Mucosa of stomach (tissue), 1 donor: Measurements from ENCODE around the gene HRG.
"Not testable (repeated sequence)": the region's sequence is repeated elsewhere in the genome, so short reads cannot be mapped to it uniquely, and the experiment has no call there.

Source experiments
- H3K27me3 ChIP-seq: one replicate; pipeline ENCODE4 v1.7.0; 2013; ENCODE audit warnings: mild to moderate bottlenecking, low read length; ENCODE audit not compliant: control insufficient read depth, insufficient read depth
- H3K36me3 ChIP-seq: one replicate; pipeline ENCODE4 v1.7.0; 2013; ENCODE audit warnings: low read length; ENCODE audit not compliant: control insufficient read depth, insufficient read depth
- H3K4me1 ChIP-seq: one replicate; pipeline ENCODE4 v1.7.0; 2013; ENCODE audit warnings: mild to moderate bottlenecking, low read length; ENCODE audit not compliant: control insufficient read depth, insufficient read depth
- H3K4me3 ChIP-seq: one replicate; pipeline ENCODE4 v1.7.0; 2013; ENCODE audit warnings: low read length
- H3K9ac ChIP-seq: one replicate; pipeline ENCODE4 v1.7.0; 2013; ENCODE audit warnings: mild to moderate bottlenecking, low read length, moderate library complexity
- H3K9me3 ChIP-seq: one replicate; pipeline ENCODE4 v1.7.0; 2013; ENCODE audit warnings: mild to moderate bottlenecking, low read length, moderate library complexity; ENCODE audit not compliant: control insufficient read depth
- donor health status: Pancreatic carcinoma.

HRG gene

GRCh38 chr3:186664506-186664905 lies 1.3 kb upstream of the HRG start:
- Histone ChIP-seq H3K9ac (no peak overlapping the region), H3K27me3 (no peaks in the 10 kb centered on the region), H3K4me3 (no peak overlapping the region), H3K36me3 (no peaks in the 10 kb centered on the region), H3K4me1 (no peaks in the 10 kb centered on the region), H3K9me3 (no peaks in the 10 kb centered on the region)

GRCh38 chr3:186668426-186668825 lies 2.6 kb downstream of the HRG start:
- H3K27me3 ChIP-seq, result no peaks in the 10 kb centered on the region
- no peak overlapping the region for H3K4me3 ChIP-seq
- no peak overlapping the region for H3K9ac ChIP-seq
- H3K4me1 ChIP-seq, result no peaks in the 10 kb centered on the region
- H3K36me3 ChIP-seq, result no peaks in the 10 kb centered on the region
- no peaks in the 10 kb centered on the region for H3K9me3 ChIP-seq

DNA sequence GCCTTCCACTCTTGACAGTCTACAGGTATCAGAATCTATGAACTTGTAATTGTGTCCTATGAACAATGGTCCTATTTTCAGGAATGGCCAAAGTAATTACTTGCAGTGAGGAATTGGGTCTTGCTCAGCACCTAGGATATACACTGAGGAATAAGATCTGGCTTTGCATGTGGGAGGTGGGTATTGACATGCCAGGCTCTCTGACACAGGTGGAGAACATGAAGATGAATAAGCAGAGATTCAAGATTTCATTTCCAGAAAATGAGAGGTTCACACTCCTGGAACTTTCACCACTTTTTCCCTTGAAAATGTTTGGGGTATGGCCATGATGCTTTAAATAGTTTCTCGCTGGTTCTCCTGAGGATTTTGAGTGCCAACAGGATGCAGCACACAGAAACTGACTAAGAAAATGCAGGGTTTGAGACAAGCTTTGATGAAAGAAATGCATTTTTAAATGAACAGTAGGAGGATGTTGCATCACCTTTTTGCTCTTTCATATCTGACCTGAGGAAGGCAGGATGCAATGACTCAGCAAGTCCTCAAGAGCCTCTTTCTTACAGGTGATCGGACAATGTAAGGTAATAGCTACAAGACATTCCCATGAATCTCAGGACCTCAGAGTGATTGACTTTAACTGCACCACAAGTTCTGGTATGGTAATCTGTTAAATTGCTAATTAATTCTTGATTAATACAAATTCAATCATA lies 3.7 kb downstream of the HRG start:
- H3K4me1 ChIP-seq, result no peaks in the 10 kb centered on the region
- H3K27me3 ChIP-seq, result no peaks in the 10 kb centered on the region
- no peak overlapping the region for H3K4me3 ChIP-seq
- H3K9me3 ChIP-seq, result no peaks in the 10 kb centered on the region
- no peak overlapping the region for H3K9ac ChIP-seq
- no peaks in the 10 kb centered on the region for H3K36me3 ChIP-seq

GRCh38 chr3:186670155-186670554 lies 4.3 kb downstream of the HRG start:
- Histone ChIP-seq H3K36me3 (no peaks in the 10 kb centered on the region), H3K27me3 (no peaks in the 10 kb centered on the region), H3K9ac (no peak overlapping the region), H3K4me3 (no peak overlapping the region), H3K4me1 (no peaks in the 10 kb centered on the region), H3K9me3 (no peaks in the 10 kb centered on the region)

- H3K9ac ChIP-seq, result no peak overlapping the region
- no peaks in the 10 kb centered on the region for H3K9me3 ChIP-seq
- no peaks in the 10 kb centered on the region for H3K4me1 ChIP-seq
- H3K4me3 ChIP-seq, result no peak overlapping the region
- no peaks in the 10 kb centered on the region for H3K27me3 ChIP-seq
- no peaks in the 10 kb centered on the region for H3K36me3 ChIP-seq
These were observed 5.2 kb downstream of the HRG start for GRCh38 chr3:186671051-186671450.

DNA sequence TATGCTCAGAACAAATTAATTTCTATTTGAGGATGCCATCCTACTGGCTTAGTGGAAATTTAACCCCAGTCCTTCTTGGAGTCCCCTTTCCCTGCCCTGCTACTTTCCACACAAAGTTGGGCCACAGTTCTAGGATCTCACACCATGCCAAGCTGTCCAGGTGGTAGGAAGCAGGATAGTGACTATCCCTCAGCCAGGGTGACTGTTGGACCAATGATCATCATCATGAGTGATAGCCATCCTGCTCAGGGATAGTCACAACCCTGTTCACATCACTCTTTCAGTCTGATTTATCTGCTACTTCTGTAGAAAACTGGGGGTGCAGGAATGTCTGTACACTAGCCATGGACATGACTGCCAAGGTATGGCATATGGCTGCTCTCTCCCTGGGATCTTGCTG lies 12.8 kb downstream of the HRG start:
- Histone ChIP-seq H3K27me3 (peaks cover 4% of the 10 kb centered on the region), H3K4me1 (no peaks in the 10 kb centered on the region), H3K4me3 (no peak overlapping the region), H3K9ac (no peak overlapping the region), H3K9me3 (no peaks in the 10 kb centered on the region), H3K36me3 (no peaks in the 10 kb centered on the region)

GRCh38 chr3:186679151-186679550 lies 13.3 kb downstream of the HRG start:
- H3K9ac ChIP-seq, result no peak overlapping the region
- H3K27me3 ChIP-seq, result peaks cover 4% of the 10 kb centered on the region
- H3K9me3 ChIP-seq, result no peaks in the 10 kb centered on the region
- no peak overlapping the region for H3K4me3 ChIP-seq
- no peaks in the 10 kb centered on the region for H3K4me1 ChIP-seq
- H3K36me3 ChIP-seq, result no peaks in the 10 kb centered on the region

GRCh38 chr3:186680869-186681268 lies 15.1 kb downstream of the HRG start:
- H3K4me3 ChIP-seq, result no peak overlapping the region
- H3K27me3 ChIP-seq, result peaks cover 4% of the 10 kb centered on the region
- H3K4me1 ChIP-seq, result no peaks in the 10 kb centered on the region
- no peaks in the 10 kb centered on the region for H3K9me3 ChIP-seq
- no peak overlapping the region for H3K9ac ChIP-seq
- no peaks in the 10 kb centered on the region for H3K36me3 ChIP-seq

DNA sequence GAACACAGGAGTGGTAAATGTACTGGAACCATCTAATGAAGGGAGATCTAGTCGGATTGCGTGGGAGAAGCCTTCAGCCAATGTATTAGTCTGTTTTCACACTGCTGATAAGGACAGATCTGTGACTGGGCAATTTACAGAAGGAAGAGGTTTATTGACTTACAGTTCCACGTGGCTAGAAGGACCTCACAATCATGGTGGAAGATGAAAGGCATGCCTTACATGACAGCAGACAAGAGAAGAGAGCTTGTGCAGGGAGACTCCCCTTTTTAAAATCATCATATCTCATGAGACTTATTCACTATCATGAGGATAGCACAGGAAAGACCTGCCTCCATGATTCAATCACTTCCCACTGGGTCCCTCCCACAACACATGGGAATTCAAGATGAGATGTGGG lies 17.0 kb downstream of the HRG start:
- no peaks in the 10 kb centered on the region for H3K36me3 ChIP-seq
- peaks cover 7% of the 10 kb centered on the region for H3K27me3 ChIP-seq
- no peaks in the 10 kb centered on the region for H3K4me1 ChIP-seq
- no peak overlapping the region for H3K9ac ChIP-seq
- H3K9me3 ChIP-seq, result no peaks in the 10 kb centered on the region
- H3K4me3 ChIP-seq, result no peak overlapping the region

GRCh38 chr3:186683979-186684378 lies 18.2 kb downstream of the HRG start:
- Histone ChIP-seq H3K9ac (no peak overlapping the region), H3K9me3 (no peaks in the 10 kb centered on the region), H3K4me1 (no peaks in the 10 kb centered on the region), H3K27me3 (peaks cover 7% of the 10 kb centered on the region), H3K4me3 (no peak overlapping the region), H3K36me3 (no peaks in the 10 kb centered on the region)

DNA sequence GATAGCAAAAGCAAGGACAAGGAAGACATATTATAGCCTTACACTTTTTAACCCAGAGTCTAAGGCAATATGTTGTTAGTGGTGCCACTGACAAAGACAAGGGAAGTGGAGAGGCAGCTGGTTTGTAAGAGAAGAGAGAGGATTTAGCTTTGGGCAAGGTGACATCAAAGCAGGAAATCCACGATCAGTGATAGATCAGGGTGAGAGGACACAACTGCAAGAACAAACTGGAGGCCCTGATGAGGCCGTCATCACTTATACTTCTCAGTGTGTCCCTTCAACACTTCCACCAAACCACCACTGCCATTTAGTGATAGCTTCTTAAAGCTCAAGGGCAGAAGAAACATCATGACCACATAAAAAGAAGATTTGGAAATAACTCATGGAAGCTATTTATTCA lies 20.7 kb downstream of the HRG start:
- H3K4me3 ChIP-seq, H3K9ac ChIP-seq, H3K36me3 ChIP-seq, H3K9me3 ChIP-seq, H3K4me1 ChIP-seq, H3K27me3 ChIP-seq: not testable (repeated sequence)

DNA sequence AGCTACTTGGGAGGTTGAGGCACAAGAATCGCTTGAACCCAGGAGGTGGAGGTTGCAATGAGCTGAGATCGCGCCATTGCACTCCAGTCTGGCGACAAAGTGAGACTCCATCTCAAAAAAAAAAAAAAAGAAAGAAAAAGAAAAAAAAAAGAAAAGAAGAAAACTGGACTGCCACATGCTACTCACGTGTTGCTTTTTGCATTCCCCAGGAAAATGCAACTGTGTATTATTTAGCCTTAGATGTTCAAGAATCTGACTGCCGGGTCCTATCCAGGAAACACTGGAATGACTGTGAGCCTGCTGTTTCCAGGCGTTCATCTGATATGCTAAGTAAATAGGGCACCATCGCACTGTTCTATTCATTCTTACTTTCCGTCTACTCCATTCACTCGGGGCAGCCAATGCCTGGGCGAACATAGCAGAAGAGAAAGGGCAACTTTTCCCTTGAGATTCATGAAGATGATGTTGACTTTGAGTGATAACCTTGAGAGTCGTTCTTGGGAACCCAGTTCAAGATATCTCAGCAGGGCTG lies 21.4 kb downstream of the HRG start:
- H3K9ac ChIP-seq, result no peak overlapping the region
- H3K36me3 ChIP-seq, result no peaks in the 10 kb centered on the region
- H3K4me1 ChIP-seq, result no peaks in the 10 kb centered on the region
- no peaks in the 10 kb centered on the region for H3K9me3 ChIP-seq
- peaks cover 12% of the 10 kb centered on the region for H3K27me3 ChIP-seq
- no peak overlapping the region for H3K4me3 ChIP-seq

- not testable (repeated sequence) for H3K9me3 ChIP-seq, H3K36me3 ChIP-seq, H3K4me1 ChIP-seq, H3K4me3 ChIP-seq, H3K9ac ChIP-seq
- H3K27me3 ChIP-seq, result peaks cover 14% of the 10 kb centered on the region
These were observed 24.5 kb downstream of the HRG start for GRCh38 chr3:186690304-186690703.
